Neuronal stem cell (in vitro differentiated cells): ENCODE measurements around the gene DVL3.

ENCODE experiments used
- DNase-seq: peaks from one replicate; pipeline ENCODE4 v3.0.0-alpha.2; 2013; ENCODE audit warnings: low spot score
- H2AFZ ChIP-seq: one replicate; pipeline ENCODE4 v1.6.1; 2013; ENCODE audit warnings: mild to moderate bottlenecking, low read length, inconsistent platforms
- H2AK5ac ChIP-seq: 2 replicates; pipeline ENCODE4 v1.6.1; 2013; ENCODE audit warnings: low read depth, mild to moderate bottlenecking, inconsistent platforms, low read length, moderate library complexity, mixed read lengths
- H2BK120ac ChIP-seq: 2 replicates; pipeline ENCODE4 v1.6.1; 2013; ENCODE audit warnings: low read depth, mild to moderate bottlenecking, inconsistent platforms, low read length, moderate library complexity, mixed read lengths
- H2BK12ac ChIP-seq: one replicate; pipeline ENCODE4 v1.6.1; 2013; ENCODE audit warnings: low read length, inconsistent platforms
- H2BK15ac ChIP-seq: 2 replicates; pipeline ENCODE4 v1.6.1; 2013; ENCODE audit warnings: mild to moderate bottlenecking, low read length, inconsistent platforms, mixed read lengths
- H2BK5ac ChIP-seq: one replicate; pipeline ENCODE4 v1.6.1; 2013; ENCODE audit warnings: inconsistent platforms, mild to moderate bottlenecking, low read length, moderate library complexity
- H3K14ac ChIP-seq: one replicate; pipeline ENCODE4 v1.6.1; 2013; ENCODE audit warnings: low read length, inconsistent platforms
- H3K18ac ChIP-seq: 2 replicates; pipeline ENCODE4 v1.6.1; 2013; ENCODE audit warnings: low read length, inconsistent platforms
- H3K23ac ChIP-seq: 2 replicates; pipeline ENCODE4 v1.6.1; 2013; ENCODE audit warnings: low read depth, mild to moderate bottlenecking, mixed read lengths, low read length, inconsistent platforms; ENCODE audit not compliant: poor library complexity
- H3K27ac ChIP-seq: replicated peaks from 3 replicates; pipeline ENCODE4 v1.5.1; 2013; ENCODE audit warnings: low read length, inconsistent platforms
- H3K27me3 ChIP-seq, 3 experiments: 2 replicates each; pipeline ENCODE4 v1.6.1; 2013; ENCODE audit warnings: low read length in 3 of 3, mild to moderate bottlenecking in 2 of 3, inconsistent platforms in 1 of 3, low read depth in 1 of 3, mixed read lengths in 1 of 3, moderate library complexity in 1 of 3; ENCODE audit not compliant: control insufficient read depth in 3 of 3, insufficient read depth in 3 of 3
- H3K36me3 ChIP-seq, 2 donors: replicated peaks in 1 of 2; 2 replicates each; pipeline ENCODE4 v1.6.1; 2013; ENCODE audit warnings: low read length in 2 of 2; ENCODE audit not compliant: control insufficient read depth in 2 of 2, insufficient read depth in 2 of 2
- H3K4ac ChIP-seq: 2 replicates; pipeline ENCODE4 v1.6.1; 2013; ENCODE audit warnings: inconsistent platforms, mild to moderate bottlenecking, low read length, moderate library complexity
- H3K4me1 ChIP-seq, 2 donors: 1 replicate in 1 of 2; 2 replicates in 1 of 2; pipeline ENCODE4 v1.6.1; 2013; ENCODE audit warnings: low read length in 2 of 2, low read depth in 1 of 2; ENCODE audit not compliant: control insufficient read depth in 2 of 2, insufficient read depth in 1 of 2
- H3K4me2 ChIP-seq: one replicate; pipeline ENCODE4 v1.6.1; 2013; ENCODE audit warnings: mild to moderate bottlenecking, low read length, inconsistent platforms; ENCODE audit not compliant: insufficient read depth, poor library complexity, severe bottlenecking
- H3K4me3 ChIP-seq, 2 donors: 2 replicates each; pipeline ENCODE4 v1.5.1; 2013; ENCODE audit warnings: low read length in 2 of 2, mild to moderate bottlenecking in 2 of 2, inconsistent platforms in 1 of 2, moderate library complexity in 1 of 2
- H3K79me1 ChIP-seq: one replicate; pipeline ENCODE4 v1.6.1; 2013; ENCODE audit warnings: low read depth, mild to moderate bottlenecking, inconsistent platforms, low read length, moderate library complexity
- H3K9ac ChIP-seq: one replicate; pipeline ENCODE4 v1.6.1; 2013; ENCODE audit warnings: mild to moderate bottlenecking, low read depth, low read length, inconsistent platforms; ENCODE audit not compliant: poor library complexity
- H3K9me3 ChIP-seq, 2 donors: replicated peaks in 1 of 2; 2 replicates each; pipeline versions ENCODE3 to v1.6.1; 2013; ENCODE audit warnings: low read length in 2 of 2, mild to moderate bottlenecking in 2 of 2, inconsistent platforms in 1 of 2, low read depth in 1 of 2, mixed read lengths in 1 of 2, moderate library complexity in 1 of 2; ENCODE audit not compliant: control insufficient read depth in 2 of 2, insufficient read depth in 1 of 2
- H4K8ac ChIP-seq: one replicate; pipeline ENCODE4 v1.6.1; 2013; ENCODE audit warnings: low read depth, mild to moderate bottlenecking, inconsistent platforms, low read length, moderate library complexity
- H4K91ac ChIP-seq: one replicate; pipeline ENCODE4 v1.6.1; 2013; ENCODE audit warnings: low read length, low read depth, mild to moderate bottlenecking, inconsistent platforms; ENCODE audit not compliant: poor library complexity
- WGBS, 2 donors: extraction: QIAGEN DNeasy Blood & Tissue Kit; methylation state at CpG; one replicate each; pipeline ENCODE4 v1.1.7; 2013; ENCODE audit warnings: missing lambda C conversion rate in 2 of 2, mixed read lengths in 1 of 2; ENCODE audit not compliant: insufficient read length in 2 of 2, insufficient replicate concordance in 1 of 2; ENCODE audit errors: extremely low coverage in 2 of 2; 5-methylcytosine and 5-hydroxymethylcytosine counted together

DVL3 gene

DNA sequence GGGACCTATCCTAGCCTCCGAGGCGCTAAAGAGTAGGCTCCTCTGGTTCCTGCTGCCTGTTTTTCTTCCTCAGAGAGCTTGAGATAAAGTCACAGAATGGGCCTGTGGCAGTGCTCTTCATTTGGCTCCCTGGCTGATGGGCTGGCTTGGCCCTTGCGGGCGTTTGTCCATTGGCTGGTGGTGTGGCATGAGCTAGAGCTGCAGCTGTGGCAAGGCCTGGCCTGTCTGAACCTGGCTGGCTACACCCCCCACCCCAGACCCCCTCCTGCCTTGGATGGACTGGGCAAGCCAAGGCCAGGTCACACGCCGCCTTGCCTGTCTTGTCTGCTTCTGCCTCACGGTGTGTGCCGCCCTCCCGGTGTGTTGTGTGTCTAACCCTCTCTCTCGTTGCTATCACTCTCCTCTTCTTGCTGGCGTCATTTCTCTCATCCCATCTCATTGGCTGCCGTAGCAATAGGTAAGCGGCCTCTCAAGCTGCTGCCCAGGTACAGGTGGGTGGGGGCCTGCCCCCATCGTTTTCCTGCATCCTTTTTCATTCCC, 22.7 kb downstream of the DVL3 start:
- Histone ChIP-seq H3K79me1 (peaks cover 9% of the 10 kb centered on the region), H2AK5ac (peak overlapping the region; percentile 36), H3K4ac (no peak overlapping the region), H3K18ac (no peak overlapping the region), H3K9ac (peak overlapping the region; percentile 60), H3K4me2 (no peak overlapping the region), H3K27me3 (no peaks in the 10 kb centered on the region), H2BK5ac (peak overlapping the region; percentile 26), H3K14ac (no peak overlapping the region), H2AFZ (no peak overlapping the region), H3K4me3 (no peak overlapping the region), H3K23ac (peak overlapping the region; percentile 83), H4K91ac (no peak overlapping the region), H3K36me3 (peaks cover 49 to 65% of the 10 kb centered on the region in 2 donors), H2BK120ac (no peak overlapping the region), H2BK12ac (peak overlapping the region; percentile 67), H4K8ac (no peak overlapping the region), H3K9me3 (no peaks in the 10 kb centered on the region), H2BK15ac (peak overlapping the region; percentile 42), H3K4me1 (peaks cover 15 to 18% of the 10 kb centered on the region in 2 donors), H3K27ac (peak overlapping the region; percentile 88)
- DNase-seq: no peak
- no CpG with 5 or more reads among the region's 14 CpGs for WGBS, 2 donors

DNA sequence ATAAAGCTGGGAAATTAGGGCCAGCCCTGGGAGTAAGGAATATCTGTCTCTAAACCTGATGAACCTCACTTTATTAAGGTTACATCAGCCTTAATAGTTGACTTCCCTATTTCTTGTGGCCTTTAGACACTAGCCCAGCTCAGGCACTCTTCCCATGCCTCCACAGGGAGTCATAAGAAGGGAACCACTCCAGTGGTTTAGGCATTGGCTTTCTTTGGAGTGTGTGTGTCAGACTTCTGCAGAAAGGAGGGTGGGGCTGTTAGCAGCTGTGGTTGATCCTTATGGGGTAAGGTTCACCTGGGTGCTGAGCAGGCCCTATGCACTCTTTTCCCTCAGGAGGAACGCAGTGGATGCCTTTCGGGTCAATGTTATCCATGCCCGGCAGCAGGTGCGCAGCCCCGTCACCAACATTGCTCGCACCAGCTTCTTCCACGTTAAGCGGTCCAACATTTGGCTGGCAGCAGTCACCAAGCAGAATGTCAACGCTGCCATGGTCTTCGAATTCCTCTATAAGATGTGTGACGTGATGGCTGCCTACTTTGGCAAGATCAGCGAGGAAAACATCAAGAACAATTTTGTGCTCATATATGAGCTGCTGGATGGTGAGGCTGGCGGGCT, 23.5 kb downstream of the DVL3 start:
- H4K8ac ChIP-seq: no peak overlapping the region
- H3K18ac ChIP-seq: no peak overlapping the region
- H3K9me3 ChIP-seq: no peaks in the 10 kb centered on the region
- no peak overlapping the region for H2BK12ac ChIP-seq
- no peak overlapping the region for H2AFZ ChIP-seq
- no peak for DNase-seq
- no CpG with 5 or more reads among the region's 13 CpGs for WGBS, 2 donors
- H2BK15ac ChIP-seq: no peak overlapping the region
- peaks cover 55 to 69% of the 10 kb centered on the region in 2 donors for H3K36me3 ChIP-seq
- H3K79me1 ChIP-seq: peaks cover 9% of the 10 kb centered on the region
- H4K91ac ChIP-seq: no peak overlapping the region
- H3K4me2 ChIP-seq: no peak overlapping the region
- peaks cover 15 to 18% of the 10 kb centered on the region in 2 donors for H3K4me1 ChIP-seq
- no peak overlapping the region for H3K4me3 ChIP-seq
- H3K9ac ChIP-seq: no peak overlapping the region
- no peak overlapping the region for H3K23ac ChIP-seq
- no peak overlapping the region for H2BK5ac ChIP-seq
- no peak overlapping the region for H2AK5ac ChIP-seq
- no peak overlapping the region for H2BK120ac ChIP-seq
- H3K4ac ChIP-seq: no peak overlapping the region
- H3K14ac ChIP-seq: no peak overlapping the region
- H3K27ac ChIP-seq: no peak overlapping the region
- no peaks in the 10 kb centered on the region for H3K27me3 ChIP-seq

DNA sequence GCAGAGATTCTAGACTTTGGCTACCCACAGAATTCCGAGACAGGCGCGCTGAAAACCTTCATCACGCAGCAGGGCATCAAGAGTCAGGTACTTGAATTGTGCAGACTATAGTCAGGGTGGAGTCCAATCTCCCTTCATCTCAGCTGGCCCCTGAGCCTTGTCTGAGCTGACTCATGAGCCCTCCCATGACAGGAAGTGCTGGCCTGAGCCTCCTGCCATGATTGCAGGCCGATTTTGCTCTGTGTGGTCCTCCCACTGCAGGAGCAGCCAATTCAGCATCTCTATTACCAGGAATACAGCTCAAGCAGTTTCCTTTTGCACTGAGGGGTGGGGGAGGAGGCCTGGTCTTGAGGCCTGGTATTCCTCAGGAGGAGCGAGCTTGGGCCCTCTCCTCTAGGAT, 25.0 kb downstream of the DVL3 start:
- Histone ChIP-seq H3K4me1 (peaks cover 14 to 20% of the 10 kb centered on the region in 2 donors), H3K4me2 (no peak overlapping the region), H3K14ac (no peak overlapping the region), H2BK15ac (no peak overlapping the region), H2BK5ac (no peak overlapping the region), H3K23ac (no peak overlapping the region), H2BK120ac (no peak overlapping the region), H3K36me3 (peaks cover 59 to 83% of the 10 kb centered on the region in 2 donors), H3K18ac (no peak overlapping the region), H3K9me3 (no peaks in the 10 kb centered on the region), H3K4ac (no peak overlapping the region), H3K79me1 (peaks cover 5% of the 10 kb centered on the region), H2AK5ac (no peak overlapping the region), H3K4me3 (no peak overlapping the region), H4K8ac (no peak overlapping the region), H4K91ac (no peak overlapping the region), H3K27ac (no peak overlapping the region), H3K9ac (peak overlapping the region; percentile 2), H2BK12ac (no peak overlapping the region), H2AFZ (no peak overlapping the region), H3K27me3 (no peaks in the 10 kb centered on the region)
- no peak for DNase-seq
- no CpG with 5 or more reads among the region's 6 CpGs for WGBS, 2 donors

DNA sequence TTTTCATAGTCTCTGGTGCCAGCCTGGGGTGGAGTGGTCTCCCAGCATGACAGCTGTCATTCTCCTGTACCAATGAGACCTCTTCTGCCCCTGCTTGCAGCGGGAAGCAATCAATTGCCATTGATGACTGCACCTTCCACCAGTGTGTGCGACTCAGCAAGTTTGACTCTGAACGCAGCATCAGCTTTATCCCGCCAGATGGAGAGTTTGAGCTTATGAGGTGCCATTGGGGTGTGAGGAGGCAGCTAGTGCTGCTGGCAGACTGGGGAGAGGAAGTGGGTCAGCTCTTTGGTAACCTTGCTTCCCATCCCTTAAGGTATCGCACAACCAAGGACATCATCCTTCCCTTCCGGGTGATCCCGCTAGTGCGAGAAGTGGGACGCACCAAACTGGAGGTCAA, 26.4 kb downstream of the DVL3 start:
- H3K36me3 ChIP-seq: peaks cover 59 to 83% of the 10 kb centered on the region in 2 donors
- no CpG with 5 or more reads among the region's 9 CpGs for WGBS, 2 donors

More for the DNA sequence above, 26.4 kb downstream of the DVL3 start:
- Histone ChIP-seq H3K27me3 (no peaks in the 10 kb centered on the region), H2BK15ac (no peak overlapping the region), H3K14ac (no peak overlapping the region), H2BK12ac (no peak overlapping the region), H2BK120ac (no peak overlapping the region), H4K8ac (no peak overlapping the region), H3K27ac (no peak overlapping the region), H2AFZ (no peak overlapping the region), H2BK5ac (no peak overlapping the region), H4K91ac (no peak overlapping the region), H3K4me1 (peaks cover 10 to 18% of the 10 kb centered on the region in 2 donors), H3K79me1 (peaks cover 10% of the 10 kb centered on the region), H3K4me2 (no peak overlapping the region), H3K9ac (no peak overlapping the region), H3K23ac (no peak overlapping the region), H3K18ac (no peak overlapping the region), H3K4ac (no peak overlapping the region), H2AK5ac (no peak overlapping the region), H3K9me3 (no peaks in the 10 kb centered on the region), H3K4me3 (no peak overlapping the region)
- no peak for DNase-seq
